Endothelial cell of umbilical vein (primary cell): ENCODE measurements around the gene CAPG. TPM values are rescaled to one million over a fixed set of nuclear protein-coding genes. Genes with fewer than 3 reads are reported as not detected.

ENCODE experiments used
- BruUV-seq: library from RNA; stranded (reverse); fragments of 400-500 nt; replicated peaks from 2 replicates; lab custom pipeline; 2021; lab: Mats Ljungman, UMichigan
- CTCF ChIA-PET: fragments of 300-600, 350-600 bp; sonication (Branson Sonifier 250); formaldehyde crosslinking; loops from one replicate; lab custom pipeline; 2021; ENCODE audit warnings: antibody characterized with exemption, inconsistent platforms; lab: Charles Lee
- POLR2A ChIA-PET: fragments of 300-600, 350-600 bp; sonication (Branson Sonifier 250); formaldehyde crosslinking; loops from one replicate; lab custom pipeline; 2021; ENCODE audit warnings: antibody characterized with exemption, inconsistent platforms; lab: Charles Lee
- DNase-seq: peaks from one replicate; pipeline ENCODE4 v3.0.0-alpha.2; 2011; ENCODE audit warnings: low read depth, low spot score
- FAIRE-seq: peaks from 2 replicates; lab custom pipeline; 2011; peaks lifted over from hg19 to GRCh38; lab: Jason Lieb, UNC
- H2AFZ ChIP-seq: 2 replicates; pipeline ENCODE4 v1.6.0; 2012; ENCODE audit warnings: low read depth, low read length, control low read depth, inconsistent platforms
- H3K27ac ChIP-seq: 2 replicates; pipeline ENCODE4 v1.5.1; 2011; ENCODE audit warnings: low read depth, mild to moderate bottlenecking, control low read depth, low read length, moderate library complexity; ENCODE audit not compliant: insufficient read depth
- H3K27me3 ChIP-seq, 2 experiments: 2 replicates each; pipeline versions ENCODE4 v1.6.0 to v1.6.1; 2011; ENCODE audit warnings: low read length in 2 of 2, mixed read lengths in 1 of 2; ENCODE audit not compliant: control insufficient read depth in 2 of 2, insufficient read depth in 2 of 2
- H3K36me3 ChIP-seq, 2 experiments: 2 replicates in 1 of 2; 3 replicates in 1 of 2; pipeline ENCODE4 v1.5.1; 2011; ENCODE audit warnings: low read length in 2 of 2, mild to moderate bottlenecking in 1 of 2, moderate library complexity in 1 of 2; ENCODE audit not compliant: control insufficient read depth in 2 of 2, insufficient read depth in 2 of 2; ENCODE audit errors: extremely low read depth in 1 of 2
- H3K4me1 ChIP-seq: 3 replicates; pipeline ENCODE4 v1.5.1; 2011; ENCODE audit warnings: mild to moderate bottlenecking, low read length; ENCODE audit not compliant: control insufficient read depth, insufficient read depth; ENCODE audit errors: extremely low read depth
- H3K4me2 ChIP-seq: 2 replicates; pipeline ENCODE4 v1.6.1; 2011; ENCODE audit warnings: low read length, control low read depth, mixed read lengths; ENCODE audit not compliant: insufficient read depth
- H3K4me3 ChIP-seq, 3 experiments: fragments of 200-600 bp in 1 of 3; sonication (generic), shearing (Covaris generic) in 1 of 3; replicated peaks in 1 of 3; 2 replicates each; pipeline ENCODE4 v1.5.1; 2011 to 2016; ENCODE audit warnings: control low read depth in 3 of 3, low read length in 3 of 3, mild to moderate bottlenecking in 2 of 3, inconsistent platforms in 1 of 3, low read depth in 1 of 3, moderate library complexity in 1 of 3; ENCODE audit not compliant: insufficient read depth in 1 of 3
- H3K79me2 ChIP-seq: 2 replicates; pipeline ENCODE4 v1.6.0; 2012; ENCODE audit warnings: low read length, inconsistent platforms; ENCODE audit not compliant: control insufficient read depth, insufficient read depth
- H3K9ac ChIP-seq: replicated peaks from 2 replicates; pipeline ENCODE3; 2011; ENCODE audit warnings: low read length, control low read depth; ENCODE audit not compliant: insufficient read depth; ENCODE audit errors: extremely low read depth
- H3K9me1 ChIP-seq: replicated peaks from 3 replicates; pipeline ENCODE4 v1.6.0; 2011; ENCODE audit warnings: mild to moderate bottlenecking, low read length; ENCODE audit not compliant: control insufficient read depth, insufficient read depth; ENCODE audit errors: extremely low read depth
- H3K9me3 ChIP-seq: replicated peaks from 2 replicates; pipeline ENCODE4 v1.5.1; 2012; ENCODE audit warnings: low read length, inconsistent platforms; ENCODE audit not compliant: control insufficient read depth, insufficient read depth
- H4K20me1 ChIP-seq: replicated peaks from 2 replicates; pipeline ENCODE3; 2011; ENCODE audit warnings: mild to moderate bottlenecking, low read length; ENCODE audit not compliant: control insufficient read depth, insufficient read depth; ENCODE audit errors: extremely low read depth
- GATA2 ChIP-seq: IDR thresholded peaks from 2 replicates; pipeline ENCODE4 v1.7.0; 2011; ENCODE audit warnings: low read depth, mild to moderate bottlenecking, moderate library complexity, mixed read lengths, low read length; ENCODE audit not compliant: insufficient read length, insufficient read depth
- MAX ChIP-seq: IDR thresholded peaks from 2 replicates; pipeline ENCODE4 v1.6.1; 2011; ENCODE audit not compliant: insufficient read depth, insufficient read length
- POLR2A ChIP-seq: IDR thresholded peaks from 2 replicates; pipeline ENCODE4 v1.6.1; 2012; ENCODE audit warnings: low read depth, mild to moderate bottlenecking, control low read depth, low read length
- POLR2AphosphoS5 ChIP-seq: IDR thresholded peaks from 2 replicates; pipeline ENCODE4 v1.6.1; 2012; ENCODE audit warnings: low read depth, mild to moderate bottlenecking, control low read depth, low read length, moderate library complexity; ENCODE audit not compliant: insufficient read depth
- dilution Hi-C: fragments of 300-500 bp; cut with MboI; formaldehyde crosslinking; loops from one replicate; pipeline ENCODE4 v1.15.0; 2019; ENCODE audit warnings: low sequenced_read_pairs; ENCODE audit not compliant: extremely low pct_ligation_motif_present
- intact Hi-C: fragments of 100-400 bp; cut with micrococcal nuclease; formaldehyde crosslinking; loops from one replicate; pipeline ENCODE4 v1.10.0; 2022
- polyA plus RNA-seq, 4 experiments: library from polyadenylated mRNA; depleted of rRNA in 3 of 4; stranded (reverse) in 3 of 4; unstranded in 1 of 4; fragments of >200 nt; gene quantifications; 2 replicates each; pipeline versions ENCODE4 v1.2.1 to v1.2.3, GENCODE V29; 2011 to 2012; ENCODE audit warnings: missing spikeins in 1 of 4
- total RNA-seq: library from RNA; stranded (reverse); gene quantifications from 2 replicates; pipeline ENCODE4 v1.2.3, GENCODE V29; 2021

CAPG gene
- total and polyA plus RNA-seq, 2 donors (not counting 3 experiments of a cell fraction or from before 2014, with no cell fraction given): 107 to 115 TPM

- TF ChIP-seq MAX (peak; percentile 90), POLR2A (peak; percentile 73), POLR2AphosphoS5 (peak; percentile 94), GATA2 (no peak)
- POLR2A ChIA-PET: interaction anchor here (1.1 to 3.1 kb wide), 2 partner anchors 101 to 103 kb away, joined by 3 to 26 read pairs; partner anchors contain the start of gene MAT2A
- intact Hi-C loops: loop anchor here (1.0 kb wide), 2 partner anchors 62 to 101 kb away; no protein-coding TSS in a partner anchor
Observed at GRCh38 chr2:85437488-85438200, 27.5 kb upstream of the CAPG start.

More at GRCh38 chr2:85437488-85438200, 27.5 kb upstream of the CAPG start:
- H3K4me1 ChIP-seq: peaks cover 17% of the 10 kb centered on the region
- H3K36me3 ChIP-seq: no peaks in the 10 kb centered on the region
- H3K79me2 ChIP-seq: no peaks in the 10 kb centered on the region
- BruUV-seq: no TSS peak
- DNase-seq (peak; percentile 82), FAIRE-seq (peak; percentile 82)
- peak overlapping the region in 1 of 3 experiments; percentile 30 for H3K4me3 ChIP-seq
- H3K4me2 ChIP-seq: peak overlapping the region; percentile 23
- H2AFZ ChIP-seq: peak overlapping the region; percentile 92
- CTCF ChIA-PET: interaction anchor here (0.8 to 1.8 kb wide), 11 partner anchors 8 to 166 kb away, joined by 3 to 14 read pairs (median 4); partner anchors contain the start of gene MAT2A
- no peaks in the 10 kb centered on the region for H3K27me3 ChIP-seq
- H4K20me1 ChIP-seq: no peaks in the 10 kb centered on the region
- peak overlapping the region; percentile 60 for H3K27ac ChIP-seq
- no peaks in the 10 kb centered on the region for H3K9me1 ChIP-seq
- H3K9ac ChIP-seq: peak overlapping the region; percentile 74
- dilution Hi-C loops: no loop called here
- no peaks in the 10 kb centered on the region for H3K9me3 ChIP-seq
